ENCODE measurements around the gene SRP14. TPM values are rescaled to one million over a fixed set of nuclear protein-coding genes. Genes with fewer than 3 reads are reported as not detected.
"Not testable (repeated sequence)": the region's sequence is repeated elsewhere in the genome, so short reads cannot be mapped to it uniquely, and the experiment has no call there.

SRP14 gene
- total RNA-seq, 4 donors from 2014 or later = 142 to 485 (median 230) TPM

- intact Hi-C loops (cut with DNase I; ENCODE audit: low total_unique reads) = no loop called here
- Histone ChIP-seq H3K27ac (no peak overlapping the region), H3K27me3 (no peaks in the 10 kb centered on the region), H3K36me3 (no peaks in the 10 kb centered on the region), H3K4me1 (peaks cover 0 to 6% of the 10 kb centered on the region in 2 donors), H3K9me3 (no peaks in the 10 kb centered on the region), H3K4me3 (no peak overlapping the region)
- TF ChIP-seq CTCF (IDR thresholded peaks at IDR 0.05) (no peak), POLR2A (IDR thresholded peaks at IDR 0.05) (no peak)
- no peak for DNase-seq
Observed at GRCh38 chr15:40079456-40079855, 40.5 kb upstream of the SRP14 start.

GRCh38 chr15:40075298-40076044, 36.5 kb upstream of the SRP14 start:
- DNase-seq = no peak
- intact Hi-C loops (cut with DNase I; ENCODE audit: low total_unique reads) = no loop called here
- no peak overlapping the region for H3K4me3 ChIP-seq
- TF ChIP-seq CTCF (IDR thresholded peaks at IDR 0.05) = no peak
- no peak for TF ChIP-seq POLR2A (IDR thresholded peaks at IDR 0.05)
- H3K9me3 ChIP-seq = no peaks in the 10 kb centered on the region
- no peak overlapping the region for H3K27ac ChIP-seq
- H3K4me1 ChIP-seq = no peaks in the 10 kb centered on the region
- H3K36me3 ChIP-seq = no peaks in the 10 kb centered on the region
- H3K27me3 ChIP-seq = no peaks in the 10 kb centered on the region

- H3K4me3 ChIP-seq; H3K4me1 ChIP-seq; H3K36me3 ChIP-seq; H3K9me3 ChIP-seq; H3K27ac ChIP-seq; H3K27me3 ChIP-seq; intact Hi-C loops (cut with DNase I; ENCODE audit: low total_unique reads); DNase-seq: not testable (repeated sequence)
Observed at GRCh38 chr15:40074656-40075055, 35.7 kb upstream of the SRP14 start.

- H3K27me3 ChIP-seq; DNase-seq; H3K4me3 ChIP-seq; H3K27ac ChIP-seq; H3K9me3 ChIP-seq; H3K36me3 ChIP-seq; intact Hi-C loops (cut with DNase I; ENCODE audit: low total_unique reads); H3K4me1 ChIP-seq: not testable (repeated sequence)
Observed at GRCh38 chr15:40073716-40074490, 34.9 kb upstream of the SRP14 start.

- H3K36me3 ChIP-seq = no peaks in the 10 kb centered on the region
- H3K27ac ChIP-seq = no peak overlapping the region
- H3K9me3 ChIP-seq = no peaks in the 10 kb centered on the region
- no peak for TF ChIP-seq CTCF (IDR thresholded peaks at IDR 0.05)
- TF ChIP-seq POLR2A (IDR thresholded peaks at IDR 0.05) = no peak
- H3K4me1 ChIP-seq = peaks cover 0 to 11% of the 10 kb centered on the region in 2 donors
- no peak overlapping the region for H3K4me3 ChIP-seq
- DNase-seq = no peak
- no peaks in the 10 kb centered on the region for H3K27me3 ChIP-seq
- intact Hi-C loops (cut with DNase I; ENCODE audit: low total_unique reads) = no loop called here
Observed at GRCh38 chr15:40072216-40072990, 33.4 kb upstream of the SRP14 start.
